Activated T-cell treated with anti-CD3 and anti-CD28 coated beads for 1 hour (primary cell): ENCODE measurements around the gene ZP2.
"Not testable (repeated sequence)": the region's sequence is repeated elsewhere in the genome, so short reads cannot be mapped to it uniquely, and the experiment has no call there.

ENCODE experiments used
- DNase-seq: peaks from one replicate; pipeline ENCODE4 v3.0.0-alpha.2; 2020; ENCODE audit warnings: low read depth

Gene ZP2

DNA sequence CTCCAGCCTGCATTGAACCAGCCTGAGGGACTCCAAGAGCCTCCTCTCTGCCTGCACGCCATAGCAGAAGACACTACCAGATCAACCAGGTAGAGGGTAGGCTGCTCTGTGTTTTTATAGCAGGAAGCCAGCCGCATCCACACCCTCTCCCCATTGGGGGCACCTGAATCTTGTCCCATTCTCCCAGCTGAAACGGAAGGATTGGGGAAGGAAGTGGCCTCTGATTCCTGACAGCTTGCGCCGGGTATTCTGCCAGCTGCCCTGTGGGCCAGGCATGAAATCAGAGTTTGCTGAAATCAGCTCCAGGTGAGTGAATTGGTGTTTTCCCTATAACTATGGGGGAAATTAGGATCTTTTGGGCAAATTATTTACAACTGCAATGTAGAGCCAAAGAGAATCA, at the start of gene ZP2:
Gene ZP2, minus strand, starts transcription at position 89 of the 400 bp plus-strand sequence. Its CDS starts 27 bp downstream, at position 62.
- DNase-seq = no peak

DNA sequence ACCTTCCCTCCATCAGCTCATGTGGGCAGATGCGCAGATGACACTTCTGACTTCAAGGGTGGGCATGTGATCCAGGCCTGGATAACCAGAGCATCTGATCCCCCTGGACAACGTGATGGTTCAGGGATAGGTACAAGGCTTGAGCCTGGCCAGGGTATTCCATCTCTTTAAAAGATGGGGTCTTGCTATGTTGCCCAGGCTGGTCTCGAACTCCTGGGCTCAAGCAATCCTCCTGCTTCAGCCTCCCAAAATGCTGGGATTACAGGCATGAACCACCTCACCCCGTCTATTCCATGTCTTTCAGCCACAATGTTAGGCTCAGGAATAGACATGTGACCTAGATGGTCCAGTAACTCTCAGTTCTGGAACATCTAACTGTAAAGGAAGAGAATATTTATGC, 45.9 kb upstream of the ZP2 start:
- no peak for DNase-seq

GRCh38 chr16:21256636-21257035, 45.3 kb upstream of the ZP2 start:
- DNase-seq = no peak

- no peak for DNase-seq
Observed at GRCh38 chr16:21253470-21253869, 42.1 kb upstream of the ZP2 start.

DNA sequence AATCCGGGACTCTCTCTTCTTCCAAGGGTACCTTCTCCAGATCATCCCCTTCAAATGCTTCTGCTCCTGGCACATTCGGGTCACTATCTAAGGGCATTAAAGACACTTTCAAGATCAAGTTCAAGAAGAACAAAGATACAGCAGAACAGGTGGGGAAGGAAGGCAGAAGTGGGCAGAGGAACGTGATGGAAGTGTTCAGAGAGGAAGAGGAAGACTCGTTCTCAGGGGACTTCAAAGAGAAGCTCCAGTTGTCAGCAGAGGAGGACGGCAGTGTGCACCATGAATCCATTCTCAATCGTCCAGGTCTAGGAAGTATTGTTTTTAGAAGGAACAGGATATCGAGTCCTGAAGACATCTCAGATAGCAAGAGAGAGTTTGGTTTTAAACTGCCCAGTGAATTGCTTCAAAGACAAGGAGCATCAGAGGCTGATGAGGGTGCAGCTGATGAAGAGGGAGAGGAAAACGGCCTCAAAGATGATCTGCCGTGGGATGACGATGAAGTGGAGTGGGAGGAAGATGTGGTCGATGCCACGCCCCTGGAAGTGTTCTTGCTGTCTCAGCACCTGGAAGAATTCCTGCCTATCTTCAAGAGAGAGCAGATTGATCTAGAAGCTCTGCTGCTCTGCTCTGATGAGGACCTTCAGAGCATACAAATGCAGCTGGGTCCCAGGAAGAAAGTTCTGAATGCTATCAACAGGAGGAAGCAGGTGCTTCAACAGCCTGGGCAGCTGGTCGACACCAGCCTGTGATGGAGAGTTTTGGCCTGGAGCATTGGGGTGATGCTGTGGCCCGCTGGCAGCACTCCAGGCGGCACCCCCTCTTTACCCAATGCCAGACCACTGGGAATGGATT, 38.9 kb upstream of the ZP2 start:
- no peak for DNase-seq

GRCh38 chr16:21248179-21248578, 36.8 kb upstream of the ZP2 start:
- not testable (repeated sequence) for DNase-seq

- no peak for DNase-seq
Observed at GRCh38 chr16:21244518-21245215, 33.3 kb upstream of the ZP2 start.

GRCh38 chr16:21242756-21243155, 31.4 kb upstream of the ZP2 start:
- no peak for DNase-seq

- DNase-seq = no peak
Observed at GRCh38 chr16:21239646-21240045, 28.3 kb upstream of the ZP2 start.

DNA sequence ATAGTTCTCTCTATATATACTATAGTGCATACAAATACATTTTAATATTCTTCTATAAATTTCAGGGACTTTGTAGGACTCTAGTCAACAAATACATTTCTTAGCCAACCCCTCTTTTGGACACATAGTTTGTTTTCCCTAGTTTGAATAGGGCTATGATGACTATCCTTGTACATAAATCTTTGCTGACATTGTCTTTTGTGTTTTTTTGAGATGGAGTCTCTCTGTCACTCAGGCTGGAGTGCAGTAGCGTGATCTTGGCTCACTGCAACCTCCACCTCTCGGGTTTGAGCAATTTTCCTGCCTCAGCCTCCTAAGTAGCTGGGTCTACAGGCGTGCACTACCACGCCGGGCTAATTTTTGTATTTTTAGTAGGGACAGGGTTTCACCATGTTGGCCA, 25.5 kb upstream of the ZP2 start:
- no peak for DNase-seq

DNA sequence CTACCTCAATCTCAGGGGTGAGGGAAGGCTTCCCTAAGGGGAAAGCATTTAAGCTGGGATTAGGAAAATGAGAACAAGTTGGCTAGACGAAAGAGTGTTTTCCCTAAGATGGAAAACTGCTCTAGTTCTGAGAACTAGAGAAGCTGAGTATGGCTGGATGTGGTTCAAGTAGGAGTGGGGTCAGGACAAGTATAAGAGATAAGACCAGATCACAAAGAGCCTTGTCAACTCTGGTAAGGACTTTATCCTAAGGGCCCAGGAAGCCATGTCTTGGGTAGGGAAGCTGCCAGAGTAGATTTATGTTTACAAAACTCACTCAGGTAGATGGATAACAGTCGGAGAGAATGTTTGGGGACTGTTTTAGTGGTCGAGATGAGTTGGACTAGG, 23.8 kb upstream of the ZP2 start:
- no peak for DNase-seq

- no peak for DNase-seq
Observed at GRCh38 chr16:21233521-21234150, 22.3 kb upstream of the ZP2 start, which contains the start of gene ANKS4B. Gene ANKS4B (plus strand): TSS chr16:21233699. CDS start chr16:21233738, 39 bp downstream.

DNA sequence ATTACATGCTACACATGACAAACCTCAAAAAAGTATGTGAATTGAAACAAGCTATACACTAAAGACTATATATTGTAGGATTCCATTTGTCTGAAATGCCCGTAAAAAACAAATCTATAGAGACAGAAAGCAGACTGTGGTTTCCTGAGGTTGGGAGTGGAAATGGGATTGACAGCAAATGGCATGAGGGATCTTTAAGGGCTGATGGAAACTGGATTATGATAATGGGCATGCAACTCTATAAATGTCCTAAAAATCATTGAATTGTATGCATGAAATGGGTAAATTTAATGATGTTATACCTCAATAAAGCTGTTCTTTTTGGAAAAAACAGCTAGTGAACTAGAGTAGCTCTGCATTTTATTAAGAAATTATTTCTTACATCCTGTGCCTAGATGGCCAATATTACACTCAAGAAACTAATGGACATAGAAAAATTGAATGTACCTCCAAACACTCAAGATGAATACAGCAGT, 21.7 kb upstream of the ZP2 start:
- DNase-seq = no peak

GRCh38 chr16:21228361-21228872, 17.0 kb upstream of the ZP2 start:
- no peak for DNase-seq

DNA sequence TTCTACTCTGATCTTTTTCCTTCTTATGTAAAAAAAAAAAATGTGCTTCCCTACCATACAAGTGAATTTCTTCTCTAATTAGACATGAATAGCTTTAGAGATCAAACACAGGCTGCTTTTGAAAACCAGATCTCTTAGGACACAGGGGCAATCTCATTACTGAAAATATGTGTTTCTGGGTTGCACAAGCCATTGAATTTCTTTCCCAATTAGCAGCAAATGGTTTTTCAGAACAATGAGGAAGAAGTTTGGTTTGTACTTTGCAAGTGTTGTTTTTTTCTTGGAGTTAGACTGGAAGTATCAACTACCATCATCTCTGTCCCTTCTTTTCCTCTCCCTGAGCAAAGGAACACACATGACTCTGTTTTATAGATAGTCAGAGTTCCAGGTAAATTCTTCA, 16.5 kb upstream of the ZP2 start:
- DNase-seq = no peak

DNA sequence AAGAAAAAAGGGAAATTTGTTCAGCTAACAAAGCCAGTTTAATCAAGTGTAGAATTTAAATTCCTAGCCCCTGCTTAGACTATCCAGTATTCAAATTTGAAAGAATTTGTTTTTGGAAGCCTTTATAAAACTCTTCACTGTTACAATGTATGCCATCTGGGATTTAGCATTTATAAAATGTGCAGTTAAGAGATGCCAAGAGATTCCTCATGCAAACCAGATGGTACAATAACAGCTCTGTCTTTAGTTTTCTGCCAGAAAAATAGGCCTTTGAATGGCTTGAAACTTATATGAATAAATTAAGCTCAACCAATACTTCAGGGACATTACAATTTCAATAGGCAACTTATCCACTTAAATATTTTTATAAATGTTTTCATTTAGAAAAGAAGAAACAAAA, 15.4 kb upstream of the ZP2 start:
- DNase-seq = no peak

DNA sequence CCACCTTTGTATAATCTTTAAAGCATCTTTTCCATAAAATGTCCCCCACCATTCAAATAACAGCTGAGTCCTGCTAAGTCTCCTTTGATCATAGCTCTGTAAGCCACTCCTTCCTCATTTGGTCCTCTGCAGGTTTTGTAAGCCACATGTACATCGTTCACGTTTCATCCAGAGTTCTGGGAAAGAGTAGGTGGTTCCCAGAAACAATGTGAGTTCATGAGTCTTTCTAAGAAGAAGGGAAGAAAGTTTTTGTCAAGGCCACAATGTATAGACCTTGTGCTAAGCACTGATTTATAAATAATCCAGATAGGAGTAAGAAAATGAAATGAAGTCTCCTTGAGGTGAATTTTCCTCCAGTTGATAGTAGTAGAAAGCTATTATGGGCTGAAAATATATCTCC, 13.4 kb upstream of the ZP2 start:
- DNase-seq = no peak

DNA sequence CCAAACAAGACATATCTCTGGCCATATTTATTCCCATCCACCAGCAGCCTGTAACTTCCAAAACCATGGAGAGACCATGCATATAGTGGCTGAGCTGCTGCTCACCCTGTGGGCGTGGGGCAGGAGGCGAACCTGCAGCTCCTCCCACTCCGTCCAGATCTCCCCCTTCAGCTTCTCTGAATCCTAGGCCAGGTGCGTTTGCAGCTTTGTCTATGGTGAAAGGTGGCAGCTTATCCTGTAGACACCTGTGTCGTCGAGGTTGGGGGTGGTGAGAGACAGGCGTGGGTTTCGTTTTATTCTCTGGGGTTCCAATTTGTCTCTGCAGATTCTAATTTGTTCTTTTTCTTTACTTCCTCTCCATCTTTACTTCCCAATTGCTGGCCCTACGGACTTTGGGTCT, 12.4 kb upstream of the ZP2 start:
- no peak for DNase-seq

DNA sequence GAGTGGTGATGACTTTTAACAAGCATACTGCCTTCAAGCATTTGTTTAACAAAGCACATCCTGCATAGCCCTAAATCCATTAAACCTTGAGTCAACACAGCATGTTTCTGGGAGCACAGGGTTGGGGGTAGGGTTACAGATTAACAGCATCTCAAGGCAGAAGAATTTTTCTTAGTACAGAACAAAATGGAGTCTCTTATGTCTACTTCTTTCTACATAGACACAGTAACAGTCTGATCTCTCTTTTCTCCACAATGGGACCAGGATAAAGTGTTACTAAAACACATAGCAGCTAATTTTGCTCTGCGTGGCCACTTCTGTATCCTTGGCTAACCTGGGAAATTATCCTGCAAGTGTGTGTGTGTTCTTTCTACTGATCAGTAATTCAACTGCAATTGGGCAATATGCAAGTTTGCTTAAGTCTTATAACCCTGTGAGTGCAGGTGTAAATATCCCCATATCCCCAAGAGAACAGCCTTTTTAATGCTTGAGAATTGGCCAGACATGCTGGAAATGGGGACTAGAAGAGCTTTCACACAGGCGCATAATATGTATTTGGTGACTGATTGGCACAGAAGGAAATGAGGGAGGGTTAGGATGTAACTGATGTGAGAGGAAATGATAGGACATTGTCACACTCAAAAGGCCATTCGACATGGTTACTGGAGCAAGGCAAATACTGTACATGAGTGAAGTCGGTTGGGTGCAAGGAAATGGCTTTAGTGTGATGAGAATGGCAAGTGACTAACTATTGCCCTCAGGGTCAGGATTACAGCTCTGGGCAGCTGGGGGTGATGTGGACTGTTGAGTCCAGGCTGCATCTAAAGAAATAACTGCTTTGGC, 11.3 kb upstream of the ZP2 start:
- no peak for DNase-seq

- DNase-seq = no peak
Observed at GRCh38 chr16:21219551-21219950, 8.2 kb upstream of the ZP2 start.

GRCh38 chr16:21218153-21218552, 6.8 kb upstream of the ZP2 start:
- no peak for DNase-seq

DNA sequence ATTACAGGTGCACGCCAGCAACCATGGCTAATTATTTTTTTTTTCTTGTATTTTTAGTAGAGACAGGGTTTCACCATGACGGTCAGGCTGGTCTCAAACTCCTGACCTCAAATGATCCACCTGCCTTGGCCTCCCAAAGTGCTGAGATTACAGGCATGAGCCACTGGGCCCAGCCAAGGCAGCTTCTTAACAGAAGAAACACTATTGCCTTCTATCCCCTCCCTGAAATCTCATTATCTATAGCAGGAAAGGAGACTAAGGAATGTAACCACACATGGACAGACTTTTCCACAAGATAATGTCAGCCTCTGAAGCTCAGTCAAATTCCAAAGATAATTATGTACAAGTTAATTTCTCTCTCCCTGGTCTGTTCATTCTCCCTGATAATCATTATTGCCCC, 5.7 kb upstream of the ZP2 start:
- no peak for DNase-seq
